Immature natural killer cell (primary cell): ENCODE results near the gene PRXL2A. TPM values are rescaled to one million over a fixed set of nuclear protein-coding genes. Genes with fewer than 3 reads are reported as not detected.

ENCODE experiments used
- DNase-seq, 3 donors: peaks; one replicate each; pipeline ENCODE4 v3.0.0; 2022; ENCODE audit warnings: mixed read lengths in 1 of 3
- H3K27ac Mint-ChIP-seq, 6 donors: one replicate each; pipeline ENCODE4 v1.8.0; 2020; ENCODE audit warnings: mixed read lengths in 6 of 6, mild to moderate bottlenecking in 5 of 6, inconsistent platforms in 4 of 6, moderate library complexity in 3 of 6
- H3K27me3 Mint-ChIP-seq, 3 donors: one replicate each; pipeline ENCODE4 v1.8.0; 2020 to 2021; ENCODE audit warnings: low read depth in 3 of 3, mild to moderate bottlenecking in 3 of 3, mixed read lengths in 3 of 3, moderate library complexity in 3 of 3, inconsistent platforms in 1 of 3
- H3K36me3 Mint-ChIP-seq, 3 donors: one replicate each; pipeline ENCODE4 v1.8.0; 2020; ENCODE audit warnings: mixed read lengths in 3 of 3, inconsistent platforms in 2 of 3, mild to moderate bottlenecking in 2 of 3
- H3K4me1 Mint-ChIP-seq, 2 donors: one replicate each; pipeline ENCODE4 v1.8.0; 2020; ENCODE audit warnings: inconsistent platforms in 2 of 2, mild to moderate bottlenecking in 2 of 2, mixed read lengths in 2 of 2, moderate library complexity in 1 of 2
- H3K4me3 Mint-ChIP-seq, 5 donors: one replicate each; pipeline ENCODE4 v1.8.0; 2020; ENCODE audit warnings: mild to moderate bottlenecking in 5 of 5, mixed read lengths in 5 of 5, inconsistent platforms in 3 of 5, moderate library complexity in 3 of 5
- H3K9me3 Mint-ChIP-seq, 6 donors: one replicate each; pipeline ENCODE4 v1.8.0; 2020; ENCODE audit warnings: mild to moderate bottlenecking in 6 of 6, mixed read lengths in 6 of 6, inconsistent platforms in 4 of 6, moderate library complexity in 3 of 6
- polyA plus RNA-seq, 3 donors: library from polyadenylated mRNA; unstranded; fragments of 300-500 nt; fragmentation: Illumina TruSeq; gene quantifications; one replicate each; pipeline ENCODE4 v1.2.3, GENCODE V29; 2021

PRXL2A gene
- polyA plus RNA-seq, 3 donors from 2014 or later, result 3.9 to 6.3 (median 4.3) TPM

DNA sequence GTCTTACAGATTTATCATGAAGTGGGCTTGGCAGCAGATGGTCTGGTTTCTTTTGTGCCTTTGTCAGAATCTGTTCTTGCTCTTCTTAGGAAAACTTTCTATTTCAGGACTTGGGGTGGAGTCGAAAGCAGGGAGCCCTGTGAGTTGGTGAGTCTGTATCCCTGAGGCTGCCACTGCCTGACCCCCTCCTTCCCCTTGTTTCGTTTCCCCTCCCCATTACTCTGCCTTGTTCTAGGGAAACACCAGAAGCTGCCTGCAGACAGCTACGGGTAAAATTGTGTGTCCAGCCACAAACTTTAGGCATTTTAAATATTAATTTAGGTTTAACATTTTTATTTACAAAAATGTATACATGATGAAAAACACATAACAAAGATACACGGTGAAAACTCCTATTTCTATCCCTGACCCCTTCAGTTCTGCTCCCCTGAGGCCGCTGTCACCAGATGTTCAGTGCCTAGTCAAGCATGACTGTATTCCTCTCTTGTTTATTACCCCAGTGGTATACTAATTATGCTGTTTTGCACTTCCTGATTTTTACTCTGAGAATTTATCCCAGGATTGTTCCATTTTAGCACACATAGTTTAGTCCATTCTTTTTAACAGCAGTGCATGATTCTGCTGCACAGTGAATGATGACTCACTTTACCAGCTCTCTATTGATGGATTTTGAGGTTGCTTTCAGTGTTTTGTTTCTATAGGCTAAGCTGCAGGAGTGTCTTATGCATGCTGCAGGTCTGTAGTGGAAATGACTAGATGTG lies 54.8 kb downstream of the PRXL2A start:
- no peaks in the 10 kb centered on the region for H3K9me3 Mint-ChIP-seq
- peaks cover 0 to 15% (median 3%) of the 10 kb centered on the region in 3 donors for H3K36me3 Mint-ChIP-seq
- no peak for DNase-seq
- peaks cover 2 to 11% (median 2%) of the 10 kb centered on the region in 3 donors for H3K27me3 Mint-ChIP-seq
- H3K4me3 Mint-ChIP-seq, result peak overlapping the region; percentile 71 to 97 (median 75)
- H3K27ac Mint-ChIP-seq, result peak overlapping the region; percentile 92 to 97 (median 94)
- peaks cover 100% of the 10 kb centered on the region in 2 donors for H3K4me1 Mint-ChIP-seq

DNA sequence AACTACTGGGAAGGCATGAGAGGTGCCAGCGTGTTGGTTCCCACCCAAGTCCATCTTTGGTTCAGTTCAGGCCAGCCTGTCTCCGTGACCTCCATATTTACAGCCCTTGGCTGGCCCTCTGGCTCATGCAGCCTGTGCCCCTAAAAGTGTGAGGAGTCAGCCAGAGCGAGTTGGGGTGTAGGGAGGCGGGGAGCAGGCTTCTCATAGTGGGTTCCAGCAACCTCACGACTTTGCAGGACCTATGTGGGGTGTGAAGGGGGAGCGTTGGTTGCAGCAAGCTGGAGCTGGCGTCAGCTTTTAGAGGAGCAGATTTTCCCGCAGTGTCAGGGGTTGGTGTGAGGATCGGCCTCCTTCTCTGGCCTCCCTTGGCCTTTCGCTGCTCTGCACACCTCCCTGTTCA lies 55.5 kb downstream of the PRXL2A start:
- peaks cover 2 to 11% (median 2%) of the 10 kb centered on the region in 3 donors for H3K27me3 Mint-ChIP-seq
- H3K4me1 Mint-ChIP-seq, result peaks cover 100% of the 10 kb centered on the region in 2 donors
- no peaks in the 10 kb centered on the region for H3K9me3 Mint-ChIP-seq
- peaks cover 0 to 15% (median 3%) of the 10 kb centered on the region in 3 donors for H3K36me3 Mint-ChIP-seq
- peak overlapping the region; percentile 71 to 97 (median 75) for H3K4me3 Mint-ChIP-seq
- no peak for DNase-seq
- peak overlapping the region; percentile 92 to 97 (median 94) for H3K27ac Mint-ChIP-seq

DNA sequence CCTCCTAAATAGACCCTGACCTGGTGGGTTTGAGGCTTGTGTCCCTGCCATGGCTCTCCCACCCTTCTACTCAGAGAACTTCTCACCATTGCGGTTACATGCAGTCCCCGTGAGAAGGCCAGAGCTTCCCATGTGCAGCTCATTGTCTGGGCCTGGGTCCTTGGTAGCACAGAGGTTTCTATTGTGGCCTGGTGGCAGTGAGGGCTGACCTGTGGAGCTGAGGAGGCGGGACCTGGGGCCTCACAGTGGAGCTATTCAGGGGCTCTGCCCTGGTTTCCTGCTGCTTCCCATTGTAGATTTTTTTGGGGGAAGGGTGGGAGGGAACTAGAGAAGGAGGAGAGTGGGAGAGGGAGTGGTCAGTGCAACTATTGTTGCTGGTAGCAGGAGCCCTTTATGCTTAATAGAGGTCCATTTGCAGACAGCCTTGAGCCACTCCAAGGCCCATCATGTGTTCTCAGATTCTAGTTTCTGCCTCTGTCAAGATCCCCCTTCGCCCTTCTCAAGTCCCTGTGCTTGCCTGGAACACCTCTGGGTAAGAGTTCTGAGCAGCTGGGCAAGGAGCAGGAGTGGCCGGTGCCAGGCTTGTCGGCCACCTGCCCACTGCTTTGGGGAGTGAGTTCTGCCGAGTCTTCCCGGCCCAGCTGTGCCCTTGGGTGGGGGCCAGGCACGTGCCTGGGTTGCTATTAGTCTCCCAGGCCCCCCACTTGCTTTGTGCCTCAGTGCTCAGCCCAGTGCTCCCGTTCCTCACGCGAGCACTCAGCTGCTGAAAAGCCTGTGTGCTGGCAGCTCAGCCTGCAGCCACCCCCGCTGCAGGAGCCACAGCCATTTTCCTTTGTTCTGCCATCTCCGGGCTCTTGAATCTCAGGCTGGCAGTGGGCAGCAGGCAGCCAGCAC lies 56.5 kb downstream of the PRXL2A start:
- H3K36me3 Mint-ChIP-seq, result peaks cover 0 to 15% (median 3%) of the 10 kb centered on the region in 3 donors
- H3K27me3 Mint-ChIP-seq, result peaks cover 0 to 8% (median 2%) of the 10 kb centered on the region in 3 donors
- peaks cover 100% of the 10 kb centered on the region in 2 donors for H3K4me1 Mint-ChIP-seq
- DNase-seq, result no peak
- H3K9me3 Mint-ChIP-seq, result no peaks in the 10 kb centered on the region
- peak overlapping the region; percentile 75 to 97 (median 87) for H3K4me3 Mint-ChIP-seq
- peak overlapping the region; percentile 92 to 97 (median 94) for H3K27ac Mint-ChIP-seq

DNA sequence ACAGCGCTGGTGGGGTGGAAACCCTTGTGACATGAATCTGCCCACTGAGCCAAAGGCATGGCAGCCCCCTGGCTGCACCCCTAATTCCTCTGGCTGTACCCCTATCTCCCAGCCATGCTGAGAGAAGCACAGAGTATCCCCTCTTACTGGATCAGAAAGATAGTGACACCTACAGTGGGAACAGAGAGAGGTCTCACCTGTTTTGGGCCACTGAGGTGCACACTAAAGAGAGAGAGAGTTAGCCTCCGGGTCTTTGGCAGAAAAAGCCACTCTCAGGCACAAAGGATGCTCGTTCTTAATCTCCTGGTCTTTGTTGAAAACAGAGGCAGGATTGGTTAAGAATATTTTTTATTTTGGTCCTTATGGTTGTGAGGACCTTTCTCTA lies 57.1 kb downstream of the PRXL2A start:
- no peak for DNase-seq
- Mint-ChIP-seq H3K4me3 (peak overlapping the region; percentile 75 to 97 (median 87)), H3K36me3 (peaks cover 0 to 15% (median 3%) of the 10 kb centered on the region in 3 donors), H3K27me3 (peaks cover 0 to 8% (median 2%) of the 10 kb centered on the region in 3 donors), H3K4me1 (peaks cover 99 to 100% of the 10 kb centered on the region in 2 donors), H3K27ac (peak overlapping the region; percentile 92 to 97 (median 94)), H3K9me3 (no peaks in the 10 kb centered on the region)

DNA sequence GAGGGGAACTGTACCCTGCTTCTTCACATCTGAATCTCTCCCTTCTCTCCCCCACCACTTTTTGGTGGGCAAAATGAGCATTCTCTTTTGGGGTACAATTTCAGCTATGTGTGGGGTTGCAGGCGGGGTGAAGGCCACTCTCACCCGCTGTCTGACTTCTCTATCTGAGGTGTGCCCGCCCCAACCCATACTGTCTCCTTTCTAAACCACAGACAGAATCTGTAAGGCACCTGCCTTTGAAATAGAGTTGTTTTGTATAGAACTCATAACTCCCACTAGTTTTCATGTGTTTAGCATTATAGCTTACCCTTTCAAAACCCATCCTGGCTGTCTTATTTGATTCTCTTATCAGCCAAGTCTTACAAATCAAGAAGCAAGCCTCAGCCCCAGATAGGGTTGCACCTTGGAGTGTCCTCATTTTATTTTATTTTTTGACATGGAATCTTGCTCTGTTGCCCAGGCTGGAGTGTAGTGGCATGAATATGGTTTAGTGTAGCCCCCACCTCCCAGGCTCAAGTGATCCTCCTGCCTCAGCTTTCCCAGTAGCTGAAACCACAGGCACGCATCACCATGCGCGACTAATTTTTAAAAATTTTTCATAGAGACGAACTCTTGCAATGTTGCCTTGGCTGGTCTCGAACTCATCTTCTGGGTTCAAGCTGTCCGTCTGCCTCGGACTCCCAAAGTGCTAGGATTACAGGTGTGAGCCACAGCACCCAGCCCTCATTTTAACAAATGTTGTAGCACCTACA lies 57.7 kb downstream of the PRXL2A start:
- Mint-ChIP-seq H3K36me3 (peaks cover 0 to 12% (median 3%) of the 10 kb centered on the region in 3 donors), H3K4me1 (peaks cover 99 to 100% of the 10 kb centered on the region in 2 donors), H3K9me3 (no peaks in the 10 kb centered on the region), H3K27me3 (peaks cover 0 to 4% (median 2%) of the 10 kb centered on the region in 3 donors), H3K4me3 (peak overlapping the region; percentile 75 to 97 (median 87)), H3K27ac (peak overlapping the region; percentile 92 to 97 (median 94))
- DNase-seq, result peak in 2 of 3 donors; percentile 40 to 47

DNA sequence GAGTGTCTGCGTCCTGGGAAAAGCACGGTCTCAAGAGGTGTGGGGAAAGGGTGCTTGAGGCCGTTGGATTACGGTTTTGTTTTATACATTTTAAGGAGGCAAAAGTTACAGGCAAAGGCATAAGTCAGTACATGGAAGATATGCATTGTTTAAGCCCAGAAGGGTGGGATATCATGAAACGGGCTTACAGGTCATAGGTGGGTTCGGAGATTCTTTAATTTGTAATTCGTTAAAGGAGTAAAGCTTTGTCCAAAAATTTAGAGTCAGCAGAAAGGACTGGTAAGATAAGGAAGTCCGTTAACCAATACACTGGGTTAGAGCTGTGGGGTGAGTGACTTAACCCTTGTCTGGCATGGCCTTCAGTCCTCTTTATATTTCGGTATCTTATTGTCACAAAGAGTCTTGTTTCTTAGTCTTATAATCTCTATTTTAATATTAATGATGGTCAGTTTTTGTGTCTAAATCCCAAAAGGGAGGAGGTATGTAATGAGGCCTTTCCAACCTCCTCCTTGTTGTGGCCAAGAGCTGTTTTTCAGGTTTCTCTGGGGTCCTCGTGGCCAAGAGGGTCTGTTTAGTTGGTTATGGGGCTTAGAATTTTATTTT lies 58.5 kb downstream of the PRXL2A start:
- Mint-ChIP-seq H3K27me3 (peaks cover 0 to 5% (median 2%) of the 10 kb centered on the region in 3 donors), H3K9me3 (no peaks in the 10 kb centered on the region), H3K36me3 (peaks cover 0 to 13% (median 3%) of the 10 kb centered on the region in 3 donors), H3K27ac (peak overlapping the region; percentile 92 to 97 (median 94)), H3K4me1 (peaks cover 99 to 100% of the 10 kb centered on the region in 2 donors), H3K4me3 (peak overlapping the region; percentile 75 to 97 (median 87))
- no peak for DNase-seq

- H3K9me3 Mint-ChIP-seq, result no peaks in the 10 kb centered on the region
- DNase-seq, result peak; percentile 55 to 58 (median 57)
Measured at GRCh38 chr10:80468002-80468401, 59.7 kb downstream of the PRXL2A start.

DNA sequence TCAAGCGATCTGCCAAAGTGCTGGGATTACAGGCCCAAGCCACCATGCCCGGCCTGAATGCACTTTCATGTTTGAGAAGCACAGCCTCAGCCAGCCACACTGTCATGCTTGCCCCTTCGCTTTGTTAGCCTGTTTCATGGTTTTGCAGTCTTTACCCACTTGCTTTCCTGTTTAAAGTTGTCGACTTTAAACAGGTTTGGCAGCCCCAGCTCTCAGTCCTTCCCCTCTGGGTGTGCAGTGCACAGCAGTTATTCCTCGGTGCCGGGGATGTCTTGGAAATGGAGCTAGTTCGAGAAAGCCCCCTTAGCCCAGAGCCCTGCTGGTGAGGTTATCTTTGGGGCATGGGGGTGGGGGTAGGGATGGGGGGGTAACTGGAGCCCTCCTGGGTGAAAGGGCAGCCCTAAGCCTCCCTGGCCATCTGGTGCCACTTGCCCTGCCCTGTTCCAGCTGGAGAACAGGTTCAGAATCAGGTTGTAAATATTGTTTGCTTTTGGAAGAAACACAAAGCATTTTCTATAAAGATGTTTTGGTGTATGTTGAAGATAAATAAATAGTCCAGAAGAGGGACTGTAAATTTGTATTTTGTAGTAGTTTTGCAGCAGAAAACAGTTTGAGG lies 60.6 kb downstream of the PRXL2A start:
- H3K4me1 Mint-ChIP-seq, result peaks cover 99 to 100% of the 10 kb centered on the region in 2 donors
- H3K27me3 Mint-ChIP-seq, result peaks cover 0 to 6% (median 0%) of the 10 kb centered on the region in 3 donors
- H3K4me3 Mint-ChIP-seq, result peak overlapping the region; percentile 75 to 97 (median 87)
- H3K36me3 Mint-ChIP-seq, result peaks cover 0 to 10% (median 2%) of the 10 kb centered on the region in 3 donors
- H3K27ac Mint-ChIP-seq, result peak overlapping the region; percentile 92 to 97 (median 94)
- DNase-seq, result peak; percentile 45 to 50 (median 50)
- no peaks in the 10 kb centered on the region for H3K9me3 Mint-ChIP-seq

More at GRCh38 chr10:80468002-80468401, 59.7 kb downstream of the PRXL2A start:
- peaks cover 0 to 6% (median 2%) of the 10 kb centered on the region in 3 donors for H3K27me3 Mint-ChIP-seq
- H3K4me3 Mint-ChIP-seq, result peak overlapping the region; percentile 75 to 97 (median 87)
- peaks cover 0 to 17% (median 3%) of the 10 kb centered on the region in 3 donors for H3K36me3 Mint-ChIP-seq
- peaks cover 99 to 100% of the 10 kb centered on the region in 2 donors for H3K4me1 Mint-ChIP-seq
- peak overlapping the region; percentile 92 to 97 (median 94) for H3K27ac Mint-ChIP-seq

GRCh38 chr10:80470266-80470665 lies 61.9 kb downstream of the PRXL2A start:
- peak overlapping the region; percentile 42 to 81 (median 63) for H3K4me3 Mint-ChIP-seq
- no peaks in the 10 kb centered on the region for H3K9me3 Mint-ChIP-seq
- H3K36me3 Mint-ChIP-seq, result peaks cover 0 to 10% (median 3%) of the 10 kb centered on the region in 3 donors
- DNase-seq, result no peak
- H3K27me3 Mint-ChIP-seq, result peaks cover 0 to 4% (median 0%) of the 10 kb centered on the region in 3 donors
- H3K27ac Mint-ChIP-seq, result peak overlapping the region; percentile 15 to 95 (median 86)
- peaks cover 98 to 100% of the 10 kb centered on the region in 2 donors for H3K4me1 Mint-ChIP-seq

- Mint-ChIP-seq H3K27me3 (peaks cover 0 to 4% (median 0%) of the 10 kb centered on the region in 3 donors), H3K9me3 (no peaks in the 10 kb centered on the region), H3K4me1 (peaks cover 96 to 99% of the 10 kb centered on the region in 2 donors), H3K27ac (peak overlapping the region; percentile 80 to 95 (median 86)), H3K36me3 (peaks cover 0 to 6% (median 3%) of the 10 kb centered on the region in 3 donors), H3K4me3 (peak overlapping the region; percentile 58 to 81 (median 69))
- DNase-seq, result no peak
Measured at GRCh38 chr10:80471001-80471400, 62.6 kb downstream of the PRXL2A start.

- Mint-ChIP-seq H3K36me3 (peaks cover 0 to 6% (median 3%) of the 10 kb centered on the region in 3 donors), H3K27ac (peak overlapping the region; percentile 80 to 95 (median 86)), H3K9me3 (no peaks in the 10 kb centered on the region), H3K4me1 (peaks cover 91 to 95% of the 10 kb centered on the region in 2 donors), H3K27me3 (peaks cover 0 to 4% (median 0%) of the 10 kb centered on the region in 3 donors), H3K4me3 (peak overlapping the region; percentile 36 to 70 (median 62))
- no peak for DNase-seq
Measured at GRCh38 chr10:80471715-80472233, 63.4 kb downstream of the PRXL2A start.
